Measurements from ENCODE around the gene H6PD. TPM values are rescaled to one million over a fixed set of nuclear protein-coding genes. Genes with fewer than 3 reads are reported as not detected.
A peak's percentile ranks its signal among the peaks of the same experiment; 100 is the strongest.

H6PD gene
- total and polyA plus RNA-seq, 4 donors: 21.5 to 59.8 (median 32.9) TPM

DNA sequence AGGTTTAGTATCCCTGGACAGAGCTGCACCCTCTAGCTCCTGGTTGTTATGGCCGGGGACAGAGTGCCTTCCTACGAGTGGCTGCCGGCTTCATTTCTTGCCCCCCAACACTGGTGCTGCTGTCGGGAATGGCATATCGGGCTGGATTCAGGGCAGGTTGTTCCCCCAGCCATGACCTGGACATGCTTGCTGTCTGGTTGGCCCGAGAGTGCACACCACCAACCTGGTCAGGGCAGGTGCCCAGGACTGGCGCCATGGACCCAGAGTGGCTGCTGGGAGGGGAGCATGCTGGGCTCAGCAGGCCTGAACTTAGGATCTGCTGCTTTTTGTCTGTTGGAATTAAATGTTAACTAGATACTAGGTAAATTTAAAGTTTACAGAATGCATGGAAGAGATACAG is 21.8 kb downstream of the H6PD start:
- no peak for DNase-seq
- 95 to 96% methylated on average over 7 of the region's 7 CpGs for WGBS, 2 donors
- no peak for ATAC-seq (ENCODE audit: insufficient read depth, low FRiP score)

DNA sequence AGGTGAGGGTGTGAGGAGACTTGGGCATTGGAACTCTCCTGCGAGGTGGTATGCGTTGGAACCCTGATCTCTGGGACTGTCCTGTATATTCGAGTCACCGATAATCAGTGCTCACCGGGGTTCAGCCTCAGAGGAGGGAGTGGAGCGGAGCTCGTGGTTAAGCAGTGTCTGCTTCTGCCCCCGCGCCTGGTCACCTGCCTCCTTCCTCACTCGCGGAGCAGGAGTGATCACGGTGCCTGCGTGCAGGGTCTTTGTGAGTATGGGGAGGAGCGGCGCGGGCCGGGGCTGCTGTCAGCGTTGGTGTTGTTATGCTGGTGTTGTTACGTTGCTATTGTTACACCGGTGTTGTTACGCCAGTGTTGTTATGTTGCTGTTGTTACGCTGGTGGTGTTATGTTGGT is 23.3 kb downstream of the H6PD start:
- TF ChIP-seq, protein P1, sequence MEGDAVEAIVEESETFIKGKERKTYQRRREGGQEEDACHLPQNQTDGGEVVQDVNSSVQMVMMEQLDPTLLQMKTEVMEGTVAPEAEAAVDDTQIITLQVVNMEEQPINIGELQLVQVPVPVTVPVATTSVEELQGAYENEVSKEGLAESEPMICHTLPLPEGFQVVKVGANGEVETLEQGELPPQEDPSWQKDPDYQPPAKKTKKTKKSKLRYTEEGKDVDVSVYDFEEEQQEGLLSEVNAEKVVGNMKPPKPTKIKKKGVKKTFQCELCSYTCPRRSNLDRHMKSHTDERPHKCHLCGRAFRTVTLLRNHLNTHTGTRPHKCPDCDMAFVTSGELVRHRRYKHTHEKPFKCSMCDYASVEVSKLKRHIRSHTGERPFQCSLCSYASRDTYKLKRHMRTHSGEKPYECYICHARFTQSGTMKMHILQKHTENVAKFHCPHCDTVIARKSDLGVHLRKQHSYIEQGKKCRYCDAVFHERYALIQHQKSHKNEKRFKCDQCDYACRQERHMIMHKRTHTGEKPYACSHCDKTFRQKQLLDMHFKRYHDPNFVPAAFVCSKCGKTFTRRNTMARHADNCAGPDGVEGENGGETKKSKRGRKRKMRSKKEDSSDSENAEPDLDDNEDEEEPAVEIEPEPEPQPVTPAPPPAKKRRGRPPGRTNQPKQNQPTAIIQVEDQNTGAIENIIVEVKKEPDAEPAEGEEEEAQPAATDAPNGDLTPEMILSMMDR (IDR thresholded peaks at IDR 0.05; ENCODE audit: control extremely low read depth, extremely low read depth): no peak
- WGBS, 2 donors: 94 to 95% methylated on average over 22 of the region's 22 CpGs
- H3K27ac ChIP-seq (ENCODE audit: low read depth in 1 of 2, low read length in 1 of 2): no peak overlapping the region
- ATAC-seq (ENCODE audit: insufficient read depth, low FRiP score): no peak
- H3K27me3 ChIP-seq (ENCODE audit: control insufficient read depth in 3 of 3, insufficient read depth in 3 of 3, low read length in 2 of 3): no peaks in the 10 kb centered on the region
- H3K4me3 ChIP-seq: no peak overlapping the region
- no peaks in the 10 kb centered on the region for H3K9me3 ChIP-seq (ENCODE audit: control insufficient read depth in 4 of 4, insufficient read depth in 3 of 4, low read length in 3 of 4)
- no peak for DNase-seq
- H3K36me3 ChIP-seq (ENCODE audit: control insufficient read depth in 4 of 4, insufficient read depth in 4 of 4, low read length in 4 of 4): peaks cover 0 to 27% (median 10%) of the 10 kb centered on the region in 4 donors
- H3K9ac ChIP-seq (ENCODE audit: insufficient read depth in 1 of 2, low read length in 2 of 2): no peak overlapping the region
- H3K4me1 ChIP-seq (ENCODE audit: control insufficient read depth in 5 of 5, insufficient read depth in 5 of 5, low read length in 5 of 5): peaks cover 0 to 16% (median 10%) of the 10 kb centered on the region in 5 donors

More for the DNA sequence above, 21.8 kb downstream of the H6PD start:
- Histone ChIP-seq H3K9me3 (ENCODE audit: control insufficient read depth in 4 of 4, insufficient read depth in 3 of 4, low read length in 3 of 4) (no peaks in the 10 kb centered on the region), H3K4me3 (no peak overlapping the region), H3K27me3 (ENCODE audit: control insufficient read depth in 3 of 3, insufficient read depth in 3 of 3, low read length in 2 of 3) (no peaks in the 10 kb centered on the region), H3K9ac (ENCODE audit: insufficient read depth in 1 of 2, low read length in 2 of 2) (no peak overlapping the region), H3K36me3 (ENCODE audit: control insufficient read depth in 4 of 4, insufficient read depth in 4 of 4, low read length in 4 of 4) (peaks cover 0 to 27% (median 3%) of the 10 kb centered on the region in 4 donors), H3K27ac (ENCODE audit: low read depth in 1 of 2, low read length in 1 of 2) (peak overlapping the region in 1 of 2 donors; percentile 56), H3K4me1 (ENCODE audit: control insufficient read depth in 5 of 5, insufficient read depth in 5 of 5, low read length in 5 of 5) (peaks cover 0 to 24% (median 14%) of the 10 kb centered on the region in 5 donors)
- TF ChIP-seq, protein P1 (IDR thresholded peaks at IDR 0.05; ENCODE audit: control extremely low read depth, extremely low read depth): no peak

DNA sequence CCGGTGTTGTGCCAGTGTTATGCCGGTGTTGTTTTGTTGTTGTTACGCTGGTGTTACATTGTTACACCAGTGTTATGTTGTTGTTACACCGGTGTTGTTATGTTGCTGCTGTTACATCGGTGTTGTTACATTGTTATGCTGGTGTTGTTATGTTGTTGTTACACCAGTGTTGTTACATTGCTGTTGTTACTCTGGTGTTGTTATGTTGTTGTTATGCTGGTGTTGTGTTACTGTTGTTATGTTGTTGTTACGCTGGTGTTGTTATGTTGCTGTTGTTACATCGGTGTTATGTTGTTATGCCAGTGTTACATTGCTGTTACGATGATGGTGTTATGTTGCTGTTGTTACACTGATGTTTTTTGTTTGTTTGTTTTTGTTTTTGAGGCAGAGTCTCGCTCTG is 24.1 kb downstream of the H6PD start:
- no peaks in the 10 kb centered on the region for H3K9me3 ChIP-seq (ENCODE audit: control insufficient read depth in 4 of 4, insufficient read depth in 3 of 4, low read length in 3 of 4)
- no peak overlapping the region for H3K4me3 ChIP-seq
- H3K27me3 ChIP-seq (ENCODE audit: control insufficient read depth in 3 of 3, insufficient read depth in 3 of 3, low read length in 2 of 3): no peaks in the 10 kb centered on the region
- peaks cover 0 to 12% (median 4%) of the 10 kb centered on the region in 5 donors for H3K4me1 ChIP-seq (ENCODE audit: control insufficient read depth in 5 of 5, insufficient read depth in 5 of 5, low read length in 5 of 5)
- no peak for ATAC-seq (ENCODE audit: insufficient read depth, low FRiP score)
- DNase-seq: no peak
- TF ChIP-seq, protein P1 (IDR thresholded peaks at IDR 0.05; ENCODE audit: control extremely low read depth, extremely low read depth): no peak
- 98 to 99% methylated on average over 9 of the region's 9 CpGs for whole genome bisulfite sequencing, 2 donors
- H3K36me3 ChIP-seq (ENCODE audit: control insufficient read depth in 4 of 4, insufficient read depth in 4 of 4, low read length in 4 of 4): peaks cover 0 to 27% (median 14%) of the 10 kb centered on the region in 4 donors
- H3K9ac ChIP-seq (ENCODE audit: insufficient read depth in 1 of 2, low read length in 2 of 2): no peak overlapping the region
- H3K27ac ChIP-seq (ENCODE audit: low read depth in 1 of 2, low read length in 1 of 2): no peak overlapping the region

All from lung (tissue), 12 donors.